ENCODE data around the gene CAMK2B.

Gene CAMK2B

DNA sequence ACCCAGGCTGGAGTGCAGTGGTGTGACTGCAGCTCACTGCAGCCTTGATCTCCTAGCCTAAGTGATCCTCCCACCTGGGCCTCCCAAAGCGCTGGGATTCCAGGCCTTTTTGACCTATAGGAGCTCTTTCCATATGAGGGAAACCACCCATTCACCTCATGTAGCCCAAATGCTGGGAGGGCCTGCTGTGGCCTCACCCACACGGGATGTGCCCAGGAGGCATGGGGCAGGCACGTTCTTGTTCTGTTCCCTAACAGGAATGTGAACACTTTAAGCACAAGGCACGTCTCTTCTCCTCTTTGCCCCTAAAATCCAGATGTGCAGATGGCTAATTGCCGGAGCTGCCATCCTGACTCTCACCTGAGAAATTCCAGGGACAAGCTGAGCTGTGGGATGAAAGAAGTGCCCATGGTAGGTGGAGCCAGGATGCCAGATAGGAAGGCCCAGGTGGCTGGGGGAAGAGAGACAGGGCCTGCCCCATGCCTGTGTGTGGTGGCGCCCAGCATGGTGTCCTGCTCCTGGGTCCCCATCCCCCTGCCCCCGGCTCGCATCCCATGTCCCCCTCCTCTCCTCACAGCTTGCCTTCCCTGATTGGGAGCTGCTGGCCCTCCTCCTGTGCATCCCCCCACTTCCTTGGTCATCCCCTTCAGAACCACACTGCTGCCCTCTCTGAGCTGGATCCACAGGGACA is 17.3 kb downstream of the CAMK2B start:
- no peak for DNase-seq

DNA sequence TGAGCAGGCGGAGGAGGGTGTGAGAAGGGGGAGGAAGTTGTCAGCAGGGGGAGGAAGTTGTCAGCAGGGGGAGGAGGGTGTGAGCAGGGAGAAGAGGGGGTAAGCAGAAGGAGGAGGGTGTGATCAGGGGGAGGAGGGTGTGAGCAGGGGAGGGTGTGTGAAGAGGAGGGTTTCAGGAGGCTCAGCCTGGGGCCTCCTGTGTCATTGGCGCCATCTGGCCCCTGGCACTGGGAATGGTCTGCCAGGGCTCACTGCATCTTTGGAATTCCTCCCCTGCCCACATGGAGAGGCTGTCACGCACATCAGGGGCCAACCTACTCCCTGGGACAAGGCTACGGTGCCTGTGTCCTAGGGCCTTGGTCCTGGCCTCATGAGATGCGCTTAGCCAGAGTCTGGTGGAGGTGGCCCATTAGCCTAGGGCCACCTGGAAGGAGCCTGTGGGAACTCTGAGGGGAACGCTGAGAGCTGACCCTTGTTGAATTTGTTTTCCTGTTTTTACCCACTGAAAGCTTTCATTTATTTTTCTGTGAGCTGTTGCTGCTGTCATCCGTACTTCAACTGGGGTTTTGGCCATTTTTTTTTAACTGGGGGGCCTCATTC is 18.0 kb downstream of the CAMK2B start:
- DNase-seq, result peak; percentile 62

DNA sequence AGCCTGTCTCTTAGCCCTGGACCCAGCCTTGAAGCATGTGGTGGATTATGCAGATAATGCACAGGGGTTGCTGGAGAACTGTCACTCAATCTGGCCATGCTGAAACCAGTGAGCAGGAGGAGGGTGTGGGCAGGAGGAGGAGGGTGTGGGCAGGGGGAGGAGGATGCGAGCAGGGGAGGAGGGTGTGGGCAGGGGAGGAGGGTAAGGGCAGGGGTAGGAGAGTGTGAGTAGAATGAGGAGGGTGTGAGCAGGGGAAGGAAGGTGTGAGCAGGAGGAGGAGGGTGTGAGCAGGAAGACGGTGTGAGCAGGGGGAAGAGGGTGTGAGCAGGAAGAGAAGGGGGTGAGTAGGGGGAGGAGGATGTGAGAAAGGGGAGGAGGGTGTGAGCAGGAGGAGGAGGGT is 18.8 kb downstream of the CAMK2B start:
- DNase-seq, result no peak

- no peak for DNase-seq
These were observed 19.6 kb downstream of the CAMK2B start for GRCh38 chr7:44305564-44306507.

GRCh38 chr7:44294325-44295069 is 30.9 kb downstream of the CAMK2B start:
- no peak for DNase-seq

DNA sequence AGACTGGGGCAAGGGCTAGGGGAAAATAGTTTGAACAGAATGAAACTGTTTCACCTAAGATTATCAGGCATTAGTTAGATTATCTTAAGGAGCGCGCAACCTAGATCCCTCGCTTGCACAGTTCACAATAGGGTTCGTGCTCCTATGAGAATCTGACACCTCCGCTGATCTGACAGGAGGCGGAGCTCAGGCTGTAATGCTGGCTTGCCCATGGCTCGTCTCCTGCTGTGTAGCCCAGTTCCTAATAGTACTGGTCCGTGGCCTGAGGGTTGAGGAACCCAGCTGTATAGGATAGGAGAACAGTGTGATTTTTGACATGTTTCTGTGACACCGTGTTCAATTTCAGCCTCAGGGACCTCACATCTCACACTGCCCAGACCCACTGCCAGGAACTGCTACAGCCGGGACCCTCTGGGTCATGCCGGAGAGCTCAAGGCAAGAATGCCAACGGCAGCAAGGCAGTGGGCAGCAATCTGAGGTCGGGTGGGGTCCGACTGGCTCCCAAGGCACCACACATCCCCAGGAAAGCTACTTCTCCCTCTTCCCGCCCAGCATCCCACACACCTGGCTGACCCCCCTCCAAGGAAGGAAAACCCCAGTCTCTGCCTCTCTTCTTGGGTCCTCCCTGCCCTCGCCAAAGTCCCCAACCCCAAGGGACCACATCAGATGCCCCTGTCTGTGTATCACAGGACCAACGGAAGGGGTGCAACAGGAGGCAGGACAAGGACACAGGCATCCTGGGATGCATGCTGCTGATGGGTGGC is 31.7 kb downstream of the CAMK2B start:
- no peak for DNase-seq

DNA sequence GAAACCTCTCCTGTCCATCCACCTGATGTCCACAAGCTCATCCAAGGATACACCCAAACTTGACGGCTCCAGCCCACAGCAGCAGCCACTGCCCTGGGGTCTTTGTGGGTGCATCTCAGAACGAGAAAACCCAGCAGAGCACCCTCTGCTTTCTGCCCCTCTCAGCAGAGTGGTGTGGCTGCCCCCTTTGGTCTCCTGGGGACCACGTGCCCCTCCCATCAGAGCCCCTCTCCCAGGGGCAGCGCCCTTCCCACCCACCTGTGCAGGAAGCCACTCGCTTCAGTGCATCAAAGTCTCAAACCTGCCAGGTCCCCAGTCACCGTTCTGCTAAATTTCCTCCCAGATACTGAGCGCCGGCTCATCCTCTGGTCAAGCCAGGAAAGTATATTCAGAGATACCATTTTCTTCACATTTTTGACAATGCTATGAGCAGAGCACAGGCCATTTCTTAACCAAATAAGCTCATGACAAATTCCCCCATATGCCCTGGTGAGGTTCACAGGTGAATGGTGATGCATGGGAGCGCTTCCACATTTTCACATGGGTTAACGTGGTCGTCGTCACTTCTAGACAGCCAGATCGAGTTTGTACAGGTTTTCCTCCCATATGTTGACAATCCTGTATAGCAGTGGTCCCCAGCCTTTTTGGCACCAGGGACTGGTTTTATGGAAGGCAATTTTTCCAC is 32.4 kb downstream of the CAMK2B start:
- DNase-seq, result no peak

DNA sequence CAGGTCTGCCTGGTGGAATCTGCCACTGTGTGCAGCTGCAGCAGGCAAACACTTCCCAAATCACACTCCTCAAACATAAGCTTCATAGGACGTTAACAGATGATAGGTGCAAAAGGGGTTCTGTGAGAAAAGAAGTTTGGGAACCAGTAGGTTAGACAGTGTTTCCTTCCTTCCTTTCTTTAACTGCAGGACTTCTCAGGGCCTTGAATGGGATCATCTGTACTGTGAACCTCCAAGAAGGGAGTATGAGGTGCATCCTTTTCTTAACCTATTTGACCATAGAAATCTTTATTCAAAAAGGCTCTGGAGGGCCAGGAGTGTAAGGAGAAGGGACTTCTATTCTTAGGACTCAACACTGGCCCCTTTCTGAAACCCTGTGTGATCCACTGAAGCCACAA is 33.0 kb downstream of the CAMK2B start:
- no peak for DNase-seq

GRCh38 chr7:44291733-44292419 is 33.5 kb downstream of the CAMK2B start:
- DNase-seq, result no peak

DNA sequence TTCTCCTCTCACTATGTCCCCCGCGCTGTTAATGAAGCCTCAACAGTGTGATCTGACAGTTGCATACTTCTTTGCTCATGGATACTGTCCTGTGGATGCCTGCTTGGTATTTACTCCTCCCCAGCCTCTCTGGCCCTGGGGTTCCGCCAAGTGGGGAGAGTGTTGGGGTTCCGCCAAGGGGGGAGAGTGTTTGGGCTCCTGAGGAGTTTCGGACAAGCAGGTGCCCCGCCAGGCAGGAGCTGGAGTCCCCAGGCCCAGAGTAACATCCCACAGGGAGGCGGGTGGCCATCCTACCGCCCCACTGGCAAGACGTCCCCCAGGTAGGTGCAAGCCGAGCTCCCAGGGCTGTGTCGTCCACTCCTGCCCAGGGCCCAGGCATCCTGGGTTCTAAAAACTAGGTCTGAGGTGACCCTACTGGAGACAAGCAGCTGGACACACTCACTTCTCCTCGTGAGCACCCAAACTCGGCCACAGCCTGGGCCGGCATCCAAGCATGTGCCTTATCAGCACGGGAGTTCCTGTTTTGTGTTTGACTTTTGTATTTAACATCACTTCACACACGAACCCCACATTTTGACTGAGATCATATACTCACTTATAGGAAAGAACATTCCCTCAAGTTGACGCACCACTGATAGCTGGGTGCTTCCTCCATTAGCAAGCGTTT is 34.2 kb downstream of the CAMK2B start:
- no peak for DNase-seq

- DNase-seq, result no peak
These were observed 35.2 kb downstream of the CAMK2B start for GRCh38 chr7:44290252-44290620.

- no peak for DNase-seq
These were observed 35.8 kb downstream of the CAMK2B start for GRCh38 chr7:44289341-44290251.

DNA sequence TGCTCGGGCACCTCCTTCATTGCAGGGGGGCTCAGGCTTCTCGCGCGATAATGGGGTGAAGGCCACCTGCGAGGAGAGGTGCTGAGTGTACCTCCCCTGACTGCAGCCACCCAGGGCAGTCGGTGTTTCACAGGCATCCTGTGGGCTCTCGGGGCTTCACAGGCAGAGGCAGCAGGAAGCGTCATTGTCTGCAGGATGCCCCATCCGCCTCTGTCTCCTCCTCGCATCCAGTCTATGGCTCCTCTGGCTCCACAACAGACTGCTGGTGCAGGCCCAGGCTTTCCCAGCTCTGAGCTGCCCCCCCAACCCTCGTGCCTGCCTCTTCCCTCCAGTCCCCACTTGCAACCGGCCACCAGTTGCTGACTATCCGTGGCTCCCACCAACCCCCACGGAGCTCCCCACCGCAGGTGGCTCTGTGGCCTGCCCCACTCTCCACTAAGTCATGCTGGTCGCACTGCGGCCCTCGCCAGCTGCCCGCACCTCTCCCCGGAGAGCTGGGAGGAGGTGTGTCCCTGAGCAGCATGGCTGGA is 36.5 kb downstream of the CAMK2B start:
- DNase-seq, result no peak

DNA sequence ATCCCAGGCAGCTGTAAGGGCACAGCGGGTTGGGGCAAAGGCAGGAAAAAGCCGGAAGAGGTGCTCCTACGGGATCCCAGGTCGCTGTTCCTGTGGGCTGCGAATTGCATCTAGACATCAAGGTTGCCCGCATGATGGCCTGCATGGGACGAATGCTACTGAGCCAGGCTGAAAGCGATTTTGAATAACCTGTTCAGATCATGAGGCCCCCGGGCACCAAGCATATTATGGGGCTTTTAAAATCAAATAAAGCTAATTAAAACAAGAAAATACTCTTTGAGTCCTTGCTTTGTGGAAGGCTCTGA is 37.1 kb downstream of the CAMK2B start:
- no peak for DNase-seq

DNA sequence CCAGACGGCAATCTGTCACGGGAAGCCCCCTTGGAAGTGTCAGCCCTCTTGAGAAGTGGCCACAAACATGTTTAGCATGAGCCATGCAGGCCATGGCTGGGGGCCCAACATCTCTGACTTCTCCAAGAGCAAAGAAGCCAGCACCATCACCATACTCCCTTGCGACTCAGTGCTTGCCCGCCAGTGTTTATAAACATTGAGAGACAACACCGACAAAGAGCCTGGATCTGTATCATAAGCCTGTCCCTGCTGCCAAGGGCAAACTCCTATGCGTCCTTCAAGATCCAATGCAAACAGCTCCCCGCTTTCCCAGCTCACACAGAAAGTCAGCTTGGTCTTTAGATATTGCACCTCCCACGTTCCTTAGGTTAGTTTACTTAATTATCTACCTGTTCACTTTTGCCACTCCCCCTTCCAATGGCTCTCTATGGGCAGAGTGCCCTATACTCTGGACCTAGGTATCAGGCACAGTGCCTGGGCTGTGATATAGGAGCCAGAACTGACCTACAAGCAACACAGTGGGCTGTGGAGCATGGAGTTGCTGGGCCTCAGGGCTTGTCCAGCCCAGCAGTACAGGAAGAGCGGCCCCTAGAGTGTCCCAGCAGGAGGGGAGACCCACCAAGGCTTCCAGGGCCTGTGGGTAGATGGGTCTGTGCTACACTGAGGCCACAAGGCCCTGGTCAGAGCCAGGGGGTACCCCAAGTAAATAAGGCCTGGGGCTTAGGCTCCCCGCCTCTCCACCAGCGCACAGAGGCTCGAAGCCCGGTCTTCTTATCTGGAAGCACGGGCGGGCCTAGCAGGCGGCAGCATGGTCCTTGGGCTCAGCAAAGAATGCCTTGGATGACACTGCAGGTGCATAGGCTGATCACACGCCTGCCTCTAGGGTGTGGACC is 37.7 kb downstream of the CAMK2B start:
- no peak for DNase-seq

- no peak for DNase-seq
These were observed 38.5 kb downstream of the CAMK2B start for GRCh38 chr7:44286618-44287487.

- DNase-seq, result no peak
These were observed 39.2 kb downstream of the CAMK2B start for GRCh38 chr7:44286182-44286617.
